Colonic mucosa (tissue), 4 donors: ENCODE results near the gene GRK5. TPM values are rescaled to one million over a fixed set of nuclear protein-coding genes. Genes with fewer than 3 reads are reported as not detected.
A peak's percentile ranks its signal among the peaks of the same experiment; 100 is the strongest.
"Not testable (repeated sequence)": the region's sequence is repeated elsewhere in the genome, so short reads cannot be mapped to it uniquely, and the experiment has no call there.

Source experiments
- DNase-seq: peaks from one replicate; pipeline ENCODE4 v3.0.0-alpha.2; 2020
- H3K27ac ChIP-seq: fragments of 200-600 bp; one replicate; pipeline ENCODE4 v1.8.0; 2021
- H3K27me3 ChIP-seq: fragments of 200-600 bp; one replicate; pipeline ENCODE4 v1.8.0; 2021
- H3K36me3 ChIP-seq: fragments of 200-600 bp; one replicate; pipeline ENCODE4 v1.8.0; 2021
- H3K4me1 ChIP-seq: fragments of 200-600 bp; one replicate; pipeline ENCODE4 v1.8.0; 2021; ENCODE audit warnings: mild to moderate bottlenecking
- H3K4me3 ChIP-seq: fragments of 200-600 bp; one replicate; pipeline ENCODE4 v1.8.0; 2021
- H3K9ac ChIP-seq, 2 donors: one replicate each; pipeline ENCODE4 v1.7.0; 2013; ENCODE audit warnings: control low read depth in 2 of 2, low read depth in 2 of 2, low read length in 2 of 2
- H3K9me3 ChIP-seq: fragments of 200-600 bp; one replicate; pipeline ENCODE4 v1.8.0; 2021
- intact Hi-C: fragments of 100-400 bp; cut with DNase I; formaldehyde crosslinking; loops from one replicate; pipeline ENCODE4 v1.14.1; 2022
- total RNA-seq, 2 donors: library from RNA; stranded (reverse); fragmentation: NEBNext Ultra II Directional in 1 of 2; extraction: Animal tissue kit (Norgen Biotek cat#: 25700) in 1 of 2; gene quantifications; one replicate each; pipeline ENCODE4 v1.2.1, GENCODE V29; 2021
- TF ChIP-seq, protein P1 (sequence below): fragments of 200-600 bp; IDR thresholded peaks from one replicate; pipeline ENCODE4 v1.8.0; 2022; ENCODE audit warnings: antibody characterized with exemption, mild to moderate bottlenecking
- donor health status: healthy.
- donor health status: DM: no; HTN: no; CAD: no.
- donor health status: DM: no; HTN: no; CAD: no.

Gene GRK5
- total RNA-seq, 2 donors from 2014 or later = 4.6 to 12.7 TPM

DNA sequence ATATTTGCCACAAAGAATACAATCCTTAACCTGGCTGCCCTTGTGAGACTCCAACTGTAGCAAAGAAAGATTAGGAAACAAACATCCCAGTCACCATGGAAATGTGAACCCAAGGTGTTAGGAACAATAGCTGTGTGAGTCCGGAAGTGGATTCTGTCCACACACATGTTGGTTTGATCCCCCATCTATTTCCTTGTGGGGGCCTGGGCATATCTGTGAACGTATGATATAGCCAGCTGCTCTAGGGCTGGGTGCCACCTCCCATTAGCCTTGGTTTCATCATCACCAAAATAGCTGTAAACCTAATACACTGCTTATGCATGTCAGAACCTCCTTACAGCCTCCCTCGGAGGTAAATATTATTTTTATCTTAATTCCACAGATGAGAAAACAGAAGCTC lies 26.4 kb downstream of the GRK5 start:
- intact Hi-C loops = no loop called here
- Histone ChIP-seq H3K9ac (no peak overlapping the region), H3K27me3 (no peaks in the 10 kb centered on the region), H3K27ac (no peak overlapping the region), H3K4me3 (no peak overlapping the region), H3K9me3 (no peaks in the 10 kb centered on the region), H3K36me3 (no peaks in the 10 kb centered on the region), H3K4me1 (no peaks in the 10 kb centered on the region)
- TF ChIP-seq, protein P1, sequence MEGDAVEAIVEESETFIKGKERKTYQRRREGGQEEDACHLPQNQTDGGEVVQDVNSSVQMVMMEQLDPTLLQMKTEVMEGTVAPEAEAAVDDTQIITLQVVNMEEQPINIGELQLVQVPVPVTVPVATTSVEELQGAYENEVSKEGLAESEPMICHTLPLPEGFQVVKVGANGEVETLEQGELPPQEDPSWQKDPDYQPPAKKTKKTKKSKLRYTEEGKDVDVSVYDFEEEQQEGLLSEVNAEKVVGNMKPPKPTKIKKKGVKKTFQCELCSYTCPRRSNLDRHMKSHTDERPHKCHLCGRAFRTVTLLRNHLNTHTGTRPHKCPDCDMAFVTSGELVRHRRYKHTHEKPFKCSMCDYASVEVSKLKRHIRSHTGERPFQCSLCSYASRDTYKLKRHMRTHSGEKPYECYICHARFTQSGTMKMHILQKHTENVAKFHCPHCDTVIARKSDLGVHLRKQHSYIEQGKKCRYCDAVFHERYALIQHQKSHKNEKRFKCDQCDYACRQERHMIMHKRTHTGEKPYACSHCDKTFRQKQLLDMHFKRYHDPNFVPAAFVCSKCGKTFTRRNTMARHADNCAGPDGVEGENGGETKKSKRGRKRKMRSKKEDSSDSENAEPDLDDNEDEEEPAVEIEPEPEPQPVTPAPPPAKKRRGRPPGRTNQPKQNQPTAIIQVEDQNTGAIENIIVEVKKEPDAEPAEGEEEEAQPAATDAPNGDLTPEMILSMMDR = no peak
- no peak for DNase-seq

DNA sequence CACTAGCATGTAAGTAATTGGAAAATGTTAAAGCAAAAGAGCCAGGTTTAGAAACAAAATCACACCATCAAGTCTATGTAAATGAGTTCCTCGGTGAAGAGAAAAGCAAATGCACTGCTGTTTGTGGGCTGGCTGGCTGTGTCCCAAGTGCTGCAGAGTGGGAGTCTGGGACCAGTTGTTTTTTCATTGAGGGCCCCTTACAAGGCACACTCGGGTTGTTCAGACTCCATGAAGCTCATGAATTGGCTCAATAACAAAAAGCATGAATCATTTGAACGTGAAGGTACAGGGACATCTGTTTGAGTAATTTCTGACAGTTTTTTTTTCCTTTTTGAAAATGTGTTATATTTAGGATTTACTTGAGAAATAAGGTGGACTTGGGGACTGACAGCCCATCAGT lies 28.0 kb downstream of the GRK5 start:
- Histone ChIP-seq H3K9ac (no peak overlapping the region), H3K4me1 (no peaks in the 10 kb centered on the region), H3K9me3 (no peaks in the 10 kb centered on the region), H3K4me3 (no peak overlapping the region), H3K27ac (no peak overlapping the region), H3K36me3 (no peaks in the 10 kb centered on the region), H3K27me3 (no peaks in the 10 kb centered on the region)
- intact Hi-C loops = no loop called here
- TF ChIP-seq, protein P1 = no peak
- DNase-seq = no peak

DNA sequence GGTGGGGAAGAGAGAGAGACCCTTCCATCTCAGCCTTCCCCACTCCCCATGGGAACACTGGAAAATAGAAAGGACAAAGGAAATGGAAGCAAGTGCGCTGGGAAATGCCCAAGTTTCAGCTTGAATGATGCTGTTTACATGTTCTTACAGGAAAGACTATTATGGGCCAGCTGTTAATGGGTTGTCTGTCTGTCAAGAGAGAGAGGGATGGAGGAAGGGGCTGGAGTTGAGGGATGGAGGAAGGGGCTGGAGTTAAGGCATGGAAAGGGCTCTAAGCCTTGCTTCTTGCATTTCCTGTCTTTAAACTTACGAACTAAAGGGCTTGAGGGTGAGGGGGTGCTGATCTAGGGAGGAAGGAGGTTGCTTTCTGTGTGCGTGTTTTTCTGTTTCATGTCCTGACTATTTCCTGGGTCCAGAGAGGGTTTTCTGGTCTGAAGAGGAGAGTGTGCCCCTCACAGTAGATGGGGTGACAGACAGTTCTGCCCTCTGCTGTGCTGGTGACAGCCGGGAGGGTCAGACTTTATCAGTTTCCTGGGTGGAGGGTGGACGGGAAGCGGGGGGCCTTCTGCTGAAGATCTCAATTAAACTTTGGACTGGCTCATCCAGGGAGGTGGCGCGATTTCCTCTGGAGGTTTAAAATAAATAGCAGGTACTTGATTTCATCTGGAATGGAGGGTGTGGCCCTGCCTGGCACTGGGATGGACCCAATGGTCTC lies 30.5 kb downstream of the GRK5 start:
- H3K27me3 ChIP-seq = no peaks in the 10 kb centered on the region
- intact Hi-C loops = no loop called here
- H3K27ac ChIP-seq = peak overlapping the region; percentile 36

DNA sequence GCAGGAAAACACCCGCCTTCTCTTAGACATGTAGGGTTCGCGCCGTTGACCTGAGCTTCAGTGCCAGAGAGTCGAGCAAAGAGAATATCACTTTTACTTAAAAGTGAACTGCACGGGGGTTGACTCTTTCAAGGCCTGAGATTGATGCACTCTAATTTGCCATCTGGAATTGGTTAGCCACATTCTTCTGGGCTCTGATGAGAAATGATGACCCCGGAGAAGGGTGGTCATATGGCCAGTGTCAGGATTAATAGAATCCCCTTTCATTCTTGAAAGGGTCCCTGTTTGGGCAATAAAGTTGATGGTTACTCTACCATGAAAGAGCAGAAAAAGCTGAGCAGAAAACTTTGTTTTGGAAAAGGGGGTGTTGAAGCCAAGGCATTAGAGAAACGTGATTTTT lies 31.2 kb downstream of the GRK5 start:
- no peaks in the 10 kb centered on the region for H3K4me1 ChIP-seq
- no peaks in the 10 kb centered on the region for H3K27me3 ChIP-seq
- no peak overlapping the region for H3K9ac ChIP-seq
- no peak overlapping the region for H3K4me3 ChIP-seq
- intact Hi-C loops = no loop called here
- TF ChIP-seq, protein P1 = no peak
- no peak for DNase-seq
- H3K9me3 ChIP-seq = no peaks in the 10 kb centered on the region
- no peaks in the 10 kb centered on the region for H3K36me3 ChIP-seq
- no peak overlapping the region for H3K27ac ChIP-seq

More for the DNA sequence above, 30.5 kb downstream of the GRK5 start:
- TF ChIP-seq, protein P1 = no peak
- DNase-seq = no peak
- no peak overlapping the region for H3K4me3 ChIP-seq
- no peak overlapping the region for H3K9ac ChIP-seq
- no peaks in the 10 kb centered on the region for H3K4me1 ChIP-seq
- H3K36me3 ChIP-seq = no peaks in the 10 kb centered on the region
- H3K9me3 ChIP-seq = no peaks in the 10 kb centered on the region

GRCh38 chr10:119239015-119239414 lies 31.6 kb downstream of the GRK5 start:
- H3K9ac ChIP-seq, intact Hi-C loops, H3K9me3 ChIP-seq, H3K27me3 ChIP-seq, H3K4me1 ChIP-seq, DNase-seq, H3K27ac ChIP-seq, H3K4me3 ChIP-seq, H3K36me3 ChIP-seq: not testable (repeated sequence)

DNA sequence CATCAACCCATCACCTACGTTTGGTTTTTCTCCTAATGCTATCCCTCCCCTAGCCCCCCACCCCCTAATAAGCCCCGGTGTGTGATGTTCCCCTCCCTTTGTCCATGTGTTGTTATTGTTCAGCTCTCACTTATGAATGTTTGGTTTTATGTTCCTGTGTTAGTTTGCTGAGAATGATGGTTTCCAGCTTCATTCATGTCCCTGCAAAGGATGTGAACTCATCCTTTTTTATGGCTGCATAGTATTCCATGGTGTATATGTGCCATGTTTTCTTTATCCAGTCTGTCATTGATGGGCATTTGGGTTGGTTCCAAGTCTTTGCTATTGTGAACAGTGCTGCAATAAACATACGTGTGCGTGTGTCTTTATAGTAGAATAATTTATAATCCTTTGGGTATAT lies 32.3 kb downstream of the GRK5 start:
- H3K36me3 ChIP-seq, DNase-seq, H3K27me3 ChIP-seq, H3K9ac ChIP-seq, H3K27ac ChIP-seq, H3K9me3 ChIP-seq, H3K4me3 ChIP-seq, intact Hi-C loops, H3K4me1 ChIP-seq: not testable (repeated sequence)
